Ovary (tissue), 9 donors: ENCODE measurements around the gene NIF3L1. TPM values are rescaled to one million over a fixed set of nuclear protein-coding genes. Genes with fewer than 3 reads are reported as not detected.

Source experiments
- DNase-seq, 5 donors: peaks; one replicate each; pipeline ENCODE4 v3.0.0-alpha.2; 2019 to 2020
- H3K27ac ChIP-seq, 2 donors: fragments of 200-600 bp; one replicate each; pipeline versions ENCODE4 v1.5.1 to v1.8.0; 2019 to 2022
- H3K27me3 ChIP-seq: fragments of 200-600 bp; one replicate; pipeline ENCODE4 v1.8.0; 2022
- H3K36me3 ChIP-seq: fragments of 200-600 bp; sonication (generic); one replicate; pipeline ENCODE4 v1.5.1; 2019
- H3K4me1 ChIP-seq: one replicate; pipeline ENCODE4 v1.8.1; 2013; ENCODE audit warnings: mild to moderate bottlenecking, moderate library complexity; ENCODE audit not compliant: insufficient read depth
- H3K4me3 ChIP-seq: fragments of 200-600 bp; sonication (generic); one replicate; pipeline ENCODE4 v1.5.1; 2017
- H3K9me3 ChIP-seq, 2 donors: fragments of 200-600 bp in 1 of 2; sonication (generic) in 1 of 2; one replicate each; pipeline versions ENCODE4 v1.5.1 to v1.8.1; 2013 to 2019; ENCODE audit warnings: mild to moderate bottlenecking in 1 of 2, moderate library complexity in 1 of 2
- EP300 ChIP-seq: sonication (generic); formaldehyde crosslinking; IDR thresholded peaks from one replicate; pipeline ENCODE4 v1.6.1; 2017; ENCODE audit warnings: antibody characterized with exemption
- POLR2A ChIP-seq: fragments of 450-650 bp; IDR thresholded peaks from one replicate; pipeline ENCODE4 v1.6.1; 2017; ENCODE audit warnings: antibody characterized with exemption, mild to moderate bottlenecking, moderate library complexity
- WGBS, 3 donors: extraction: QIAGEN DNeasy Blood & Tissue Kit in 1 of 3; methylation state at CpG; one replicate each; pipeline versions ENCODE4 v1.1.5 to v1.1.7; 2013 to 2017; 5-methylcytosine and 5-hydroxymethylcytosine counted together
- intact Hi-C, 4 donors: fragments of 100-400 bp; cut with DNase I; formaldehyde crosslinking; loops; one replicate each; pipeline versions ENCODE4 v1.11.0 to v1.15.1; 2022 to 2023
- polyA plus RNA-seq, 2 donors: library from polyadenylated mRNA; stranded (reverse); fragments of 200-250 nt in 1 of 2; fragments of 350-450 nt in 1 of 2; fragmentation: Illumina TruSeq in 1 of 2; extraction: RNeasy Lipid Tissue Mini Kit (QIAGEN cat#74804) in 1 of 2; gene quantifications; one replicate each; pipeline ENCODE4 v1.2.3, GENCODE V29; 2013 to 2014
- small RNA-seq: library from RNA; depleted of rRNA; stranded (forward); fragments of <200 nt; gene quantifications from one replicate; pipeline ENCODE3, GENCODE V24; 2016
- total RNA-seq, 7 donors: library from RNA; depleted of rRNA in 2 of 7; stranded (reverse); fragments of >200 nt in 2 of 7; fragmentation: NEBNext Ultra II Directional in 3 of 7; extraction: Animal tissue kit (Norgen Biotek cat#: 25700) in 3 of 7; gene quantifications; one replicate each; pipeline versions ENCODE4 v1.1.0 to v1.2.4, GENCODE V29; 2016 to 2023
- TF ChIP-seq, protein P1 (sequence below), 3 donors: fragments of 450-650 bp in 2 of 3; fragments of 200-600 bp in 1 of 3; IDR thresholded peaks; one replicate each; pipeline versions ENCODE4 v1.5.1 to v1.8.0; 2016 to 2022; ENCODE audit warnings: antibody characterized with exemption in 3 of 3, mild to moderate bottlenecking in 1 of 3
- donor health status: DM: no; HTN: no; CAD: no; lungs with moderate emphysema.
- donor health status: DM: no; HTN: no; CAD: no.
- donor health status: Bipolar disorder and iron deficiency.
- donor health status: DM: yes; HTN: yes; CAD: no.
- donor health status: DM: no; HTN: no; CAD: no.
- donor health status: DM: yes; HTN: yes; CAD: no.

Gene NIF3L1
- total and polyA plus RNA-seq, 9 donors: 12.8 to 29.6 (median 17.7) TPM

DNA sequence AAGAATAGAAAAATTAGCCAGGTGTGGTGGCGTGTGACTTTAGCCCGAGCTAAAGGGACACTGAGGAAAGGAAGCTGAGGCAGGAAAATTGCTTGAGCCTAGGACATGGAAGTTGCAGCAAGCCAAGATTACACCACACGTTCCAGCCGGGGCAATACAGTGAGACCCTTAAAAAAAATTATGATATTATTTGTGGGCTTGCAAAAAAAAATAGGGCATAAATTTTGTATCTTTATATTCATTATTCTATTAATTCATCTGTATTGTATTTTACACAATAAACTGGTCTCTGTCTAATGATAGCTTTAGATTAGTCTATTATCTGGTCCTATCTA lies 56.2 kb downstream of the NIF3L1 start:
- no peaks in the 10 kb centered on the region for H3K36me3 ChIP-seq
- intact Hi-C loops: loop anchor here in 1 of 4 donors (10.0 kb wide), 1 partner anchor 261 kb away; no protein-coding TSS in a partner anchor
- no peak overlapping the region for H3K27ac ChIP-seq
- WGBS, 3 donors: 92 to 96% (median 96%) methylated on average over 4 of the region's 4 CpGs
- H3K9me3 ChIP-seq: no peaks in the 10 kb centered on the region
- TF ChIP-seq EP300 (no peak), POLR2A (no peak)
- TF ChIP-seq, protein P1, sequence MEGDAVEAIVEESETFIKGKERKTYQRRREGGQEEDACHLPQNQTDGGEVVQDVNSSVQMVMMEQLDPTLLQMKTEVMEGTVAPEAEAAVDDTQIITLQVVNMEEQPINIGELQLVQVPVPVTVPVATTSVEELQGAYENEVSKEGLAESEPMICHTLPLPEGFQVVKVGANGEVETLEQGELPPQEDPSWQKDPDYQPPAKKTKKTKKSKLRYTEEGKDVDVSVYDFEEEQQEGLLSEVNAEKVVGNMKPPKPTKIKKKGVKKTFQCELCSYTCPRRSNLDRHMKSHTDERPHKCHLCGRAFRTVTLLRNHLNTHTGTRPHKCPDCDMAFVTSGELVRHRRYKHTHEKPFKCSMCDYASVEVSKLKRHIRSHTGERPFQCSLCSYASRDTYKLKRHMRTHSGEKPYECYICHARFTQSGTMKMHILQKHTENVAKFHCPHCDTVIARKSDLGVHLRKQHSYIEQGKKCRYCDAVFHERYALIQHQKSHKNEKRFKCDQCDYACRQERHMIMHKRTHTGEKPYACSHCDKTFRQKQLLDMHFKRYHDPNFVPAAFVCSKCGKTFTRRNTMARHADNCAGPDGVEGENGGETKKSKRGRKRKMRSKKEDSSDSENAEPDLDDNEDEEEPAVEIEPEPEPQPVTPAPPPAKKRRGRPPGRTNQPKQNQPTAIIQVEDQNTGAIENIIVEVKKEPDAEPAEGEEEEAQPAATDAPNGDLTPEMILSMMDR (IDR thresholded peaks at IDR 0.05): no peak
- H3K27me3 ChIP-seq: no peaks in the 10 kb centered on the region
- H3K4me3 ChIP-seq: no peak overlapping the region
- H3K4me1 ChIP-seq: no peaks in the 10 kb centered on the region
- no peak for DNase-seq

GRCh38 chr2:200950378-200950777 lies 61.2 kb downstream of the NIF3L1 start:
- Histone ChIP-seq H3K27me3 (no peaks in the 10 kb centered on the region), H3K27ac (no peak overlapping the region), H3K36me3 (no peaks in the 10 kb centered on the region), H3K9me3 (no peaks in the 10 kb centered on the region), H3K4me1 (no peaks in the 10 kb centered on the region), H3K4me3 (no peak overlapping the region)
- DNase-seq: no peak
- no peak for TF ChIP-seq EP300
- TF ChIP-seq, protein P1 (IDR thresholded peaks at IDR 0.05): no peak
- no peak for TF ChIP-seq POLR2A
- intact Hi-C loops: no loop called here
- WGBS, 3 donors: 79 to 85% (median 85%) methylated on average over 3 of the region's 3 CpGs

Small RNAs within 50 kb of the gene (small RNA-seq; reads per million reads assigned to genes)
- gene RF00019 (not detected), gene RNA5SP115 (not detected), gene RNU6-312P (not detected), gene RNU6-762P (not detected)

Other genes with a start within 250 kb of the NIF3L1 start
- 100 to 1,000 TPM; 104 to 278 (median 156) TPM for gene BZW1, start 77.5 kb upstream of the NIF3L1 start, total RNA-seq
- gene BZW1, start 77.5 kb upstream of the NIF3L1 start, polyA plus RNA-seq: 100 to 1,000 TPM in 1 of 2 donors, 10 to 100 TPM in 1; 47.0 to 119 TPM
- gene CLK1, start 24.7 kb upstream of the NIF3L1 start, total RNA-seq: 100 to 1,000 TPM in 6 of 7 donors, 10 to 100 TPM in 1; 88.3 to 266 (median 131) TPM
- gene CLK1, start 24.7 kb upstream of the NIF3L1 start, polyA plus RNA-seq: 100 to 1,000 TPM; 112 to 157 TPM
- gene PPIL3, start 294 bp upstream of the NIF3L1 start, total RNA-seq: 10 to 100 TPM; 19.1 to 50.9 (median 38.2) TPM
- 10 to 100 TPM; 38.4 to 64.7 TPM for gene PPIL3, start 294 bp upstream of the NIF3L1 start, polyA plus RNA-seq
- 10 to 100 TPM; 12.8 to 31.4 (median 29.0) TPM for gene ORC2, start 74.3 kb downstream of the NIF3L1 start, total RNA-seq
- gene ORC2, start 74.3 kb downstream of the NIF3L1 start, polyA plus RNA-seq: 10 to 100 TPM in 1 of 2 donors, 1 to 10 TPM in 1; 9.8 to 20.5 TPM
- gene HYCC2, start 182.3 kb downstream of the NIF3L1 start, total RNA-seq: 10 to 100 TPM; 10.6 to 21.1 (median 18.1) TPM
- gene HYCC2, start 182.3 kb downstream of the NIF3L1 start, polyA plus RNA-seq: 1 to 10 TPM; 3.4 to 6.5 TPM
- gene NDUFB3, start 182.6 kb downstream of the NIF3L1 start, total RNA-seq: 10 to 100 TPM; 20.5 to 50.6 (median 47.6) TPM
- 10 to 100 TPM; 34.7 to 52.5 TPM for gene NDUFB3, start 182.6 kb downstream of the NIF3L1 start, polyA plus RNA-seq
- gene CFLAR, start 226.8 kb downstream of the NIF3L1 start, total RNA-seq: 100 to 1,000 TPM in 1 of 7 donors, 10 to 100 TPM in 6; 50.0 to 111 (median 67.9) TPM
- gene CFLAR, start 226.8 kb downstream of the NIF3L1 start, polyA plus RNA-seq: 10 to 100 TPM; 26.7 to 88.7 TPM